ENCODE results near the gene CRADD. TPM values are rescaled to one million over a fixed set of nuclear protein-coding genes. Genes with fewer than 3 reads are reported as not detected.

CRADD gene
- total RNA-seq, 1 experiment from 2014 or later = 7.6 TPM

GRCh38 chr12:93914281-93914680, 237.1 kb downstream of the CRADD start:
- Histone ChIP-seq H3K4me2 (ENCODE audit: insufficient read depth, insufficient read length, low read length) (no peak overlapping the region), H3K27me3 (ENCODE audit: insufficient read depth, low read length) (no peaks in the 10 kb centered on the region), H3T11ph (ENCODE audit: low read length) (no peak overlapping the region), H3K79me1 (ENCODE audit: insufficient read depth, low read depth, low read length, poor library complexity, severe bottlenecking) (no peaks in the 10 kb centered on the region), H3K18ac (ENCODE audit: insufficient read length, low read depth, low read length) (no peak overlapping the region), H3K23ac (ENCODE audit: insufficient read length, low read depth, low read length) (no peak overlapping the region), H3K14ac (ENCODE audit: insufficient read depth, low read length) (no peak overlapping the region), H2AK5ac (ENCODE audit: insufficient read length, low read length) (no peak overlapping the region), H3K27ac (ENCODE audit: insufficient read length, low read depth, low read length) (no peak overlapping the region), H3K23me2 (ENCODE audit: insufficient read length, low read depth, low read length, poor library complexity, severe bottlenecking) (no peaks in the 10 kb centered on the region), H3K56ac (ENCODE audit: insufficient read length, low read depth, low read length) (no peak overlapping the region), H2BK120ac (ENCODE audit: low read depth, low read length, poor library complexity, severe bottlenecking) (no peak overlapping the region), H2BK12ac (ENCODE audit: insufficient read length, low read depth, low read length) (no peak overlapping the region), H2BK5ac (ENCODE audit: insufficient read length, low read length) (no peak overlapping the region), H3K9ac (ENCODE audit: extremely low read depth, insufficient read length, low read length) (no peak overlapping the region), H2BK20ac (ENCODE audit: low read depth, low read length, poor library complexity, severe bottlenecking) (no peak overlapping the region), H4K8ac (replicated peaks; ENCODE audit: insufficient read length, low read depth, low read length) (no peak overlapping the region), H3K4ac (ENCODE audit: low read depth, low read length) (no peak overlapping the region), H3K4me1 (ENCODE audit: insufficient read depth, low read length) (no peaks in the 10 kb centered on the region), H4K5ac (ENCODE audit: insufficient read length, low read depth, low read length) (no peak overlapping the region), H4K91ac (ENCODE audit: insufficient read length, low read depth, low read length) (no peak overlapping the region), H3K9me3 (ENCODE audit: control insufficient read depth, low read depth, low read length) (no peaks in the 10 kb centered on the region), H2BK15ac (ENCODE audit: low read depth, low read length) (no peak overlapping the region), H3K79me2 (ENCODE audit: insufficient read depth, low read length) (no peaks in the 10 kb centered on the region), H4K20me1 (ENCODE audit: control insufficient read depth, insufficient read depth, insufficient read length) (no peaks in the 10 kb centered on the region), H2AFZ (ENCODE audit: low read length) (no peak overlapping the region)
- Mint-ChIP-seq H3K27me3 (ENCODE audit: low read depth) (no peaks in the 10 kb centered on the region), H3K4me3 (no peak overlapping the region), H3K27ac (no peak overlapping the region), H3K4me1 (no peaks in the 10 kb centered on the region; a peak in 1 of 4 replicates), H3K9me3 (no peaks in the 10 kb centered on the region), H3K36me3 (ENCODE audit: insufficient read depth in 1 of 3, low read depth in 3 of 3) (no peaks in the 10 kb centered on the region)
- TF ChIP-seq CTCF (conservative IDR thresholded peaks at IDR 0.05) = no peak
- WGBS (ENCODE audit: extremely low coverage, insufficient read length, low lambda C conversion rate) = no CpG with 5 or more reads among the region's 5 CpGs
- no peak for DNase-seq

All from H9 (cell line).